HG02798 (cell line): ENCODE measurements around the gene DNMT3A.

ENCODE experiments used
- ATAC-seq: cut with Tn5 transposase; IDR thresholded peaks from one replicate; pipeline ENCODE4 v1.9.1; 2021; ENCODE audit warnings: mild to moderate bottlenecking; ENCODE audit not compliant: unreplicated experiment, poor library complexity

Gene DNMT3A

GRCh38 chr2:25373269-25373981, 31.7 kb upstream of the DNMT3A start:
- no peak for ATAC-seq

GRCh38 chr2:25372405-25373268, 30.9 kb upstream of the DNMT3A start:
- no peak for ATAC-seq

GRCh38 chr2:25371253-25372241, 29.8 kb upstream of the DNMT3A start:
- no peak for ATAC-seq

- ATAC-seq: no peak
Observed at GRCh38 chr2:25369876-25370275, 28.2 kb upstream of the DNMT3A start.

GRCh38 chr2:25369439-25369838, 27.7 kb upstream of the DNMT3A start:
- ATAC-seq: no peak

GRCh38 chr2:25368660-25369059, 26.9 kb upstream of the DNMT3A start:
- no peak for ATAC-seq

GRCh38 chr2:25367296-25367695, 25.6 kb upstream of the DNMT3A start:
- no peak for ATAC-seq

- no peak for ATAC-seq
Observed at GRCh38 chr2:25366629-25367028, 24.9 kb upstream of the DNMT3A start.

- no peak for ATAC-seq
Observed at GRCh38 chr2:25365241-25365640, 23.5 kb upstream of the DNMT3A start.

- no peak for ATAC-seq
Observed at GRCh38 chr2:25363733-25364132, 22.0 kb upstream of the DNMT3A start.

GRCh38 chr2:25362434-25363145, 20.9 kb upstream of the DNMT3A start:
- peak; percentile 69 for ATAC-seq

- ATAC-seq: peak; percentile 91
Observed at GRCh38 chr2:25362049-25362433, 20.3 kb upstream of the DNMT3A start.

- ATAC-seq: no peak
Observed at GRCh38 chr2:25361261-25362048, 19.7 kb upstream of the DNMT3A start.

GRCh38 chr2:25358836-25359235, 17.1 kb upstream of the DNMT3A start:
- no peak for ATAC-seq

GRCh38 chr2:25358249-25358815, 16.6 kb upstream of the DNMT3A start:
- ATAC-seq: no peak

- ATAC-seq: no peak
Observed at GRCh38 chr2:25356088-25356487, 14.4 kb upstream of the DNMT3A start.

GRCh38 chr2:25355270-25355669, 13.5 kb upstream of the DNMT3A start:
- ATAC-seq: no peak

- no peak for ATAC-seq
Observed at GRCh38 chr2:25354116-25354515, 12.4 kb upstream of the DNMT3A start.

- ATAC-seq: no peak
Observed at GRCh38 chr2:25349397-25349796, 7.7 kb upstream of the DNMT3A start.
